ENCODE results near the gene PSME4. TPM values are rescaled to one million over a fixed set of nuclear protein-coding genes. Genes with fewer than 3 reads are reported as not detected.

The PSME4 gene
- total and polyA plus RNA-seq, 11 donors = 30.8 to 110 (median 59.9) TPM

DNA sequence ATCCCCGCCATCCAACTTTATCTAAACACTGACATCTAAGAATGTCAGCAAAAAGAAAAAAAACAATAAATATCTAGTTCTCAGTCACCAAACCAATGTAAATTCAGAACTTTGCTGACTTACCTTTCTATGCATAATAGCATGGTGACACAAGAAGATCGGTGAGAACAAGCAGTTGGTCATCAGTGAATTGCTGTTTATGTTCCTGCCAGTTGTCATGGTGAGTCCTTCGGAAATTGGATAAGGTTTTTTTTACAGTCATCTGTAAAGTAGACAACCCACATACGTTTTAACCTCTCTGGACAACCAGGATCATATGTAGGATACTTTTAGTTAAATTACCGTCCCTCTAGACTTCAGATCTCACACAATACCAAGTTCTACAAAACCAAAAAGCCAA is 104.8 kb downstream of the PSME4 start:
- Histone ChIP-seq H3K36me3 (peaks cover 0 to 83% (median 70%) of the 10 kb centered on the region in 9 donors), H3K4me3 (no peak overlapping the region), H3K27ac (no peak overlapping the region), H3K27me3 (no peaks in the 10 kb centered on the region), H3K9me3 (no peaks in the 10 kb centered on the region), H3K4me1 (peaks cover 0 to 4% (median 0%) of the 10 kb centered on the region in 12 donors)
- 71 to 83% (median 76%) methylated on average over 5 of the region's 5 CpGs for WGBS, 4 donors
- intact Hi-C loops (cut with DNase I) = no loop called here
- DNase-seq = no peak
- peak in 1 of 4 donors; percentile 35 for ATAC-seq
- TF ChIP-seq, protein P1, sequence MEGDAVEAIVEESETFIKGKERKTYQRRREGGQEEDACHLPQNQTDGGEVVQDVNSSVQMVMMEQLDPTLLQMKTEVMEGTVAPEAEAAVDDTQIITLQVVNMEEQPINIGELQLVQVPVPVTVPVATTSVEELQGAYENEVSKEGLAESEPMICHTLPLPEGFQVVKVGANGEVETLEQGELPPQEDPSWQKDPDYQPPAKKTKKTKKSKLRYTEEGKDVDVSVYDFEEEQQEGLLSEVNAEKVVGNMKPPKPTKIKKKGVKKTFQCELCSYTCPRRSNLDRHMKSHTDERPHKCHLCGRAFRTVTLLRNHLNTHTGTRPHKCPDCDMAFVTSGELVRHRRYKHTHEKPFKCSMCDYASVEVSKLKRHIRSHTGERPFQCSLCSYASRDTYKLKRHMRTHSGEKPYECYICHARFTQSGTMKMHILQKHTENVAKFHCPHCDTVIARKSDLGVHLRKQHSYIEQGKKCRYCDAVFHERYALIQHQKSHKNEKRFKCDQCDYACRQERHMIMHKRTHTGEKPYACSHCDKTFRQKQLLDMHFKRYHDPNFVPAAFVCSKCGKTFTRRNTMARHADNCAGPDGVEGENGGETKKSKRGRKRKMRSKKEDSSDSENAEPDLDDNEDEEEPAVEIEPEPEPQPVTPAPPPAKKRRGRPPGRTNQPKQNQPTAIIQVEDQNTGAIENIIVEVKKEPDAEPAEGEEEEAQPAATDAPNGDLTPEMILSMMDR (IDR thresholded peaks at IDR 0.05) = no peak
- TF ChIP-seq POLR2A (IDR thresholded peaks at IDR 0.05) = no peak

DNA sequence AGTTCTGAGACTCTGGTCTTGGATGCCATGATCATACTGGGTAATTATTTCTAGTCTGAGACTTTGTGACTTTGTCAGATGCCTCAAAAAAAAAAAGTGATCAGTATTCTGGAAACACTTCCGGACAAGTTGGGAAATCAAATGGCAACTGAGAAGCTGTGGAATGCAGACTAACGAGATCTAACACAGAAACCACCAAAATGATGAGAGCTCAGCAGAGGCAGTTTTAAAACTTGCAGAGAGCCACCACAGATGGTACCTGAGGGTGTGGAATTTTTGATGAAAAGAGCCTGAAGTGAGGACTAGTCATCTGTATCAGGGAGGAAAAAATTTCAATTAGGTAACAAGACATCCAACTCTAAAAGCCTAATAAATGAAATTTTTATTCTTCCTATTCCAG is 105.5 kb downstream of the PSME4 start:
- ATAC-seq = no peak
- Histone ChIP-seq H3K4me3 (no peak overlapping the region), H3K9me3 (no peaks in the 10 kb centered on the region), H3K27me3 (no peaks in the 10 kb centered on the region), H3K27ac (no peak overlapping the region), H3K4me1 (peaks cover 0 to 4% (median 0%) of the 10 kb centered on the region in 12 donors), H3K36me3 (peaks cover 0 to 76% (median 63%) of the 10 kb centered on the region in 9 donors)
- no peak for TF ChIP-seq POLR2A (IDR thresholded peaks at IDR 0.05)
- TF ChIP-seq, protein P1 (IDR thresholded peaks at IDR 0.05) = no peak
- intact Hi-C loops (cut with DNase I) = no loop called here
- WGBS, 4 donors = 88 to 97% (median 92%) methylated on average over 2 of the region's 2 CpGs
- no peak for DNase-seq

DNA sequence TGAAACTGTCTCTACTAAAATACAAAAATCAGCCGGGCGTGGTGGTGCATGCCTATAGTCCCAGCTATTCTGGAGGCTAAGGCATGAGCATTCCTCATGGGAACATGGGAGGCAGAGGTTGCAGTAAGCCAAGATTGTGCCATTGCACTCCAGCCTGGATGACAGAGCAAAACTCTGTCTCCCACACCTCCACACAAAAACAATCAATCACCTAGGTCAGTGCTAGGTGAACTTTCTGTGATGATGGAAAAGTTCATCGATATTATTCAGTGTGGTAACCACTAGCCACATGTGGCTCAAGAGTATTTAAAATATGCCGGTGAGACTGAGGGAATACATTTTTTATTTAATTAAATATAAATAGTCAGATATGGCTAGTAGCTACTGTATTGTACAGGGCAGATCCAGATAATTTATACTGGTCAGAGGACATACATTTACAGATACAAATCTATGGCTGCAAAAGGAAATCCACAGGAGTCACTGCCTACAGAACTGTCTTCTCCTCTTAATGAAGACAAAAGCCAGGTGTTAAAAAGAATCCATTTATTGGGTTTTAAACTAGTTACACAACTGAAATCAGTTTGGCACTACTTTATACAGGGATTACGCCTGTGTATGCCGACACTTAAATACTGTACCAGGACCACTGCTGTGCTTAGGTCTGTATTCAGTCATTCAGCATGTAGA is 107.1 kb downstream of the PSME4 start:
- 90 to 99% (median 95%) methylated on average over 6 of the region's 6 CpGs for WGBS, 4 donors
- Histone ChIP-seq H3K27ac (no peak overlapping the region), H3K4me3 (no peak overlapping the region), H3K36me3 (peaks cover 0 to 60% (median 51%) of the 10 kb centered on the region in 9 donors), H3K9me3 (no peaks in the 10 kb centered on the region), H3K4me1 (peaks cover 0 to 7% (median 0%) of the 10 kb centered on the region in 12 donors), H3K27me3 (no peaks in the 10 kb centered on the region)
- intact Hi-C loops (cut with DNase I) = no loop called here
- no peak for DNase-seq
- ATAC-seq = peak in 1 of 4 donors; percentile 18
- TF ChIP-seq, protein P1 (IDR thresholded peaks at IDR 0.05) = no peak
- no peak for TF ChIP-seq POLR2A (IDR thresholded peaks at IDR 0.05)

DNA sequence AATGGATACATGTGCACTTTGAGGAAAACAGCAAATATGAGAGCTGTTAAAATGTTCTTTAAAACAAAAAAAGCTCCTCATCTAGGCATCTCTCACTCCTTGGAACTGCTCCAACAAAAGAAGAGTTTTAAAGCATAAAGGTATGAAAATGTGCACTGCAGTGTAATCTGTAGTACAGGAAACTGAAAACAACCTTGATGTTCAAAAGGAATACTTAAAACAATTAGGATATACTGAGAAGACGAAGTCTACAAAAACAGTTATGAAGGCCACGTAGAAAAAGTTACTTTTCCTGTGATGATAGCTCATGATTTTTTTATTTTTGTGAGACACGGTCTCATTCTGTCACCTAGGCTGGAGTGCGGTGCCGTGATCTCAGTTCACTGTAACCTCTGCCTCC is 109.0 kb downstream of the PSME4 start:
- ATAC-seq (no peak), DNase-seq (no peak)
- peaks cover 0 to 43% (median 36%) of the 10 kb centered on the region in 9 donors for H3K36me3 ChIP-seq
- WGBS, 4 donors = 95 to 98% (median 97%) methylated on average over 5 of the region's 5 CpGs
- intact Hi-C loops (cut with DNase I) = no loop called here
- peaks cover 0 to 7% (median 0%) of the 10 kb centered on the region in 12 donors for H3K4me1 ChIP-seq
- no peaks in the 10 kb centered on the region for H3K27me3 ChIP-seq
- H3K27ac ChIP-seq = no peak overlapping the region
- TF ChIP-seq, protein P1 (IDR thresholded peaks at IDR 0.05) = no peak
- no peak for TF ChIP-seq POLR2A (IDR thresholded peaks at IDR 0.05)
- no peaks in the 10 kb centered on the region for H3K9me3 ChIP-seq
- no peak overlapping the region for H3K4me3 ChIP-seq
